ENCODE measurements around the gene COQ10B.
"Not testable (repeated sequence)": the region's sequence is repeated elsewhere in the genome, so short reads cannot be mapped to it uniquely, and the experiment has no call there.

COQ10B gene

GRCh38 chr2:197453123-197453913 lies at the start of gene COQ10B:
Gene COQ10B (plus strand): TSS chr2:197453552. CDS start chr2:197453561, 9 bp downstream.
- peak; percentile 98 for DNase-seq (ENCODE audit: low spot score)

GRCh38 chr2:197405582-197405981 lies 47.8 kb upstream of the COQ10B start:
- no peak for DNase-seq (ENCODE audit: low spot score)

GRCh38 chr2:197414039-197414438 lies 39.3 kb upstream of the COQ10B start:
- no peak for DNase-seq (ENCODE audit: low spot score)

- DNase-seq (ENCODE audit: low spot score): no peak
Observed at GRCh38 chr2:197414515-197414914, 38.8 kb upstream of the COQ10B start.

- no peak for DNase-seq (ENCODE audit: low spot score)
Observed at GRCh38 chr2:197416268-197416667, 37.1 kb upstream of the COQ10B start.

GRCh38 chr2:197419438-197419837 lies 33.9 kb upstream of the COQ10B start:
- no peak for DNase-seq (ENCODE audit: low spot score)

GRCh38 chr2:197423307-197423706 lies 30.0 kb upstream of the COQ10B start:
- no peak for DNase-seq (ENCODE audit: low spot score)

GRCh38 chr2:197425550-197425949 lies 27.8 kb upstream of the COQ10B start:
- DNase-seq (ENCODE audit: low spot score): no peak

- DNase-seq (ENCODE audit: low spot score): no peak
Observed at GRCh38 chr2:197426723-197427603, 26.4 kb upstream of the COQ10B start.

GRCh38 chr2:197427986-197428385 lies 25.4 kb upstream of the COQ10B start:
- no peak for DNase-seq (ENCODE audit: low spot score)

- no peak for DNase-seq (ENCODE audit: low spot score)
Observed at GRCh38 chr2:197431858-197432257, 21.5 kb upstream of the COQ10B start.

GRCh38 chr2:197432527-197432926 lies 20.8 kb upstream of the COQ10B start:
- DNase-seq (ENCODE audit: low spot score): not testable (repeated sequence)

GRCh38 chr2:197433780-197434438 lies 19.4 kb upstream of the COQ10B start:
- no peak for DNase-seq (ENCODE audit: low spot score)

GRCh38 chr2:197434541-197435513 lies 18.5 kb upstream of the COQ10B start, which contains the start of gene SF3B1:
Gene SF3B1 (minus strand): TSS chr2:197435028. CDS start chr2:197434999, 29 bp downstream.
- DNase-seq (ENCODE audit: low spot score): peak; percentile 99

- DNase-seq (ENCODE audit: low spot score): no peak
Observed at GRCh38 chr2:197435598-197436420, 17.5 kb upstream of the COQ10B start.

GRCh38 chr2:197437380-197437779 lies 16.0 kb upstream of the COQ10B start:
- no peak for DNase-seq (ENCODE audit: low spot score)

GRCh38 chr2:197442857-197443256 lies 10.5 kb upstream of the COQ10B start:
- DNase-seq (ENCODE audit: low spot score): no peak

- DNase-seq (ENCODE audit: low spot score): no peak
Observed at GRCh38 chr2:197445746-197446145, 7.6 kb upstream of the COQ10B start.

- no peak for DNase-seq (ENCODE audit: low spot score)
Observed at GRCh38 chr2:197446844-197447243, 6.5 kb upstream of the COQ10B start.

GRCh38 chr2:197450465-197450864 lies 2.9 kb upstream of the COQ10B start:
- DNase-seq (ENCODE audit: low spot score): no peak

Measured in CD4-positive, alpha-beta T cell treated with Interleukin-2 at 100 ng/mL for 4 hours (primary cell).